ENCODE results near the gene ACTL10.

Gene ACTL10

GRCh38 chr20:33679758-33680485 lies 13.2 kb downstream of the ACTL10 start:
- no peak for TF ChIP-seq CTCF (IDR thresholded peaks at IDR 0.05; ENCODE audit: insufficient read depth, missing control alignments)
- no peak for DNase-seq (ENCODE audit: insufficient read length, low spot score)
- FAIRE-seq, result no peak

GRCh38 chr20:33680686-33681085 lies 13.9 kb downstream of the ACTL10 start:
- TF ChIP-seq CTCF (IDR thresholded peaks at IDR 0.05; ENCODE audit: insufficient read depth, missing control alignments), result no peak
- DNase-seq (ENCODE audit: insufficient read length, low spot score) (no peak), FAIRE-seq (no peak)

GRCh38 chr20:33681288-33681687 lies 14.5 kb downstream of the ACTL10 start:
- TF ChIP-seq CTCF (IDR thresholded peaks at IDR 0.05; ENCODE audit: insufficient read depth, missing control alignments), result no peak
- DNase-seq (ENCODE audit: insufficient read length, low spot score), result peak; percentile 16
- no peak for FAIRE-seq

- TF ChIP-seq CTCF (IDR thresholded peaks at IDR 0.05; ENCODE audit: insufficient read depth, missing control alignments), result no peak
- FAIRE-seq, result no peak
- DNase-seq (ENCODE audit: insufficient read length, low spot score), result no peak
Measured at GRCh38 chr20:33681728-33682353, 15.1 kb downstream of the ACTL10 start.

- DNase-seq (ENCODE audit: insufficient read length, low spot score) (peak; percentile 46), FAIRE-seq (no peak)
- TF ChIP-seq CTCF (IDR thresholded peaks at IDR 0.05; ENCODE audit: insufficient read depth, missing control alignments), result no peak
Measured at GRCh38 chr20:33684533-33685327, 18.0 kb downstream of the ACTL10 start.

- FAIRE-seq, result no peak
Measured at GRCh38 chr20:33685328-33686099, 18.8 kb downstream of the ACTL10 start.

More at GRCh38 chr20:33685328-33686099, 18.8 kb downstream of the ACTL10 start:
- no peak for TF ChIP-seq CTCF (IDR thresholded peaks at IDR 0.05; ENCODE audit: insufficient read depth, missing control alignments)
- no peak for DNase-seq (ENCODE audit: insufficient read length, low spot score)

All from D721Med (cell line).